Measurements from ENCODE around the gene HSF2. TPM values are rescaled to one million over a fixed set of nuclear protein-coding genes. Genes with fewer than 3 reads are reported as not detected.

HSF2 gene
- total and polyA plus RNA-seq, 2 experiments from 2014 or later, result 10.0 to 18.1 TPM

DNA sequence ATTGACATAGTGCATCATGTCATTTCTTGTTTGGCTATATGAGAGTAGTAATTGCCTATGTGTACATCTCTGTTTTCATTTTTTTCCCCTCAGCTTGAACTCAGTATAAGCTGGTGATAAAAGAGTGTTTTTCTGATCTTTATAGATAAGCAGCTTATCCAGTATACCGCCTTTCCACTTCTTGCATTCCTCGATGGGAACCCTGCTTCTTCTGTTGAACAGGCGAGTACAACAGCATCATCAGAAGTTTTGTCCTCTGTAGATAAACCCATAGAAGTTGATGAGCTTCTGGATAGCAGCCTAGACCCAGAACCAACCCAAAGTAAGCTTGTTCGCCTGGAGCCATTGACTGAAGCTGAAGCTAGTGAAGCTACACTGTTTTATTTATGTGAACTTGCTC is 32.3 kb downstream of the HSF2 start:
- no peaks in the 10 kb centered on the region for H3K4me1 Mint-ChIP-seq
- no peaks in the 10 kb centered on the region for H3K79me2 ChIP-seq (replicated peaks; ENCODE audit: insufficient read depth)

More for the DNA sequence above, 32.3 kb downstream of the HSF2 start:
- no peak overlapping the region for H2AFZ ChIP-seq
- no peak overlapping the region for H3K4me3 Mint-ChIP-seq
- no peak overlapping the region for H3K27ac Mint-ChIP-seq
- H3K27ac ChIP-seq (ENCODE audit: low read depth), result no peak overlapping the region
- no peaks in the 10 kb centered on the region for H3K9me3 Mint-ChIP-seq
- DNase-seq (ENCODE audit: low spot score) (no peak), ATAC-seq (no peak)
- no peak overlapping the region for H3K4me2 ChIP-seq
- no peaks in the 10 kb centered on the region for H3F3A ChIP-seq (replicated peaks; ENCODE audit: low read depth)
- no peaks in the 10 kb centered on the region for H3K27me3 Mint-ChIP-seq (ENCODE audit: insufficient read depth, low read depth, poor library complexity)
- peaks cover 14% of the 10 kb centered on the region; the same call in 2 of the 3 replicates for H3K36me3 Mint-ChIP-seq (ENCODE audit: low read depth)
- no peaks in the 10 kb centered on the region for H3K4me1 ChIP-seq (ENCODE audit: insufficient read depth)
- TF ChIP-seq ETS1 (IDR thresholded peaks at IDR 0.05), result no peak
- TF ChIP-seq EZH2phosphoT487 (IDR thresholded peaks at IDR 0.05; ENCODE audit: unreplicated experiment), result no peak
- no peak for TF ChIP-seq CTCF (conservative IDR thresholded peaks at IDR 0.05; ENCODE audit: low read depth in 2 of 2)
- TF ChIP-seq JUNB (IDR thresholded peaks at IDR 0.05; ENCODE audit: unreplicated experiment), result no peak
- TF ChIP-seq STAT1 (IDR thresholded peaks at IDR 0.05; ENCODE audit: unreplicated experiment), result no peak
- TF ChIP-seq, protein P1, sequence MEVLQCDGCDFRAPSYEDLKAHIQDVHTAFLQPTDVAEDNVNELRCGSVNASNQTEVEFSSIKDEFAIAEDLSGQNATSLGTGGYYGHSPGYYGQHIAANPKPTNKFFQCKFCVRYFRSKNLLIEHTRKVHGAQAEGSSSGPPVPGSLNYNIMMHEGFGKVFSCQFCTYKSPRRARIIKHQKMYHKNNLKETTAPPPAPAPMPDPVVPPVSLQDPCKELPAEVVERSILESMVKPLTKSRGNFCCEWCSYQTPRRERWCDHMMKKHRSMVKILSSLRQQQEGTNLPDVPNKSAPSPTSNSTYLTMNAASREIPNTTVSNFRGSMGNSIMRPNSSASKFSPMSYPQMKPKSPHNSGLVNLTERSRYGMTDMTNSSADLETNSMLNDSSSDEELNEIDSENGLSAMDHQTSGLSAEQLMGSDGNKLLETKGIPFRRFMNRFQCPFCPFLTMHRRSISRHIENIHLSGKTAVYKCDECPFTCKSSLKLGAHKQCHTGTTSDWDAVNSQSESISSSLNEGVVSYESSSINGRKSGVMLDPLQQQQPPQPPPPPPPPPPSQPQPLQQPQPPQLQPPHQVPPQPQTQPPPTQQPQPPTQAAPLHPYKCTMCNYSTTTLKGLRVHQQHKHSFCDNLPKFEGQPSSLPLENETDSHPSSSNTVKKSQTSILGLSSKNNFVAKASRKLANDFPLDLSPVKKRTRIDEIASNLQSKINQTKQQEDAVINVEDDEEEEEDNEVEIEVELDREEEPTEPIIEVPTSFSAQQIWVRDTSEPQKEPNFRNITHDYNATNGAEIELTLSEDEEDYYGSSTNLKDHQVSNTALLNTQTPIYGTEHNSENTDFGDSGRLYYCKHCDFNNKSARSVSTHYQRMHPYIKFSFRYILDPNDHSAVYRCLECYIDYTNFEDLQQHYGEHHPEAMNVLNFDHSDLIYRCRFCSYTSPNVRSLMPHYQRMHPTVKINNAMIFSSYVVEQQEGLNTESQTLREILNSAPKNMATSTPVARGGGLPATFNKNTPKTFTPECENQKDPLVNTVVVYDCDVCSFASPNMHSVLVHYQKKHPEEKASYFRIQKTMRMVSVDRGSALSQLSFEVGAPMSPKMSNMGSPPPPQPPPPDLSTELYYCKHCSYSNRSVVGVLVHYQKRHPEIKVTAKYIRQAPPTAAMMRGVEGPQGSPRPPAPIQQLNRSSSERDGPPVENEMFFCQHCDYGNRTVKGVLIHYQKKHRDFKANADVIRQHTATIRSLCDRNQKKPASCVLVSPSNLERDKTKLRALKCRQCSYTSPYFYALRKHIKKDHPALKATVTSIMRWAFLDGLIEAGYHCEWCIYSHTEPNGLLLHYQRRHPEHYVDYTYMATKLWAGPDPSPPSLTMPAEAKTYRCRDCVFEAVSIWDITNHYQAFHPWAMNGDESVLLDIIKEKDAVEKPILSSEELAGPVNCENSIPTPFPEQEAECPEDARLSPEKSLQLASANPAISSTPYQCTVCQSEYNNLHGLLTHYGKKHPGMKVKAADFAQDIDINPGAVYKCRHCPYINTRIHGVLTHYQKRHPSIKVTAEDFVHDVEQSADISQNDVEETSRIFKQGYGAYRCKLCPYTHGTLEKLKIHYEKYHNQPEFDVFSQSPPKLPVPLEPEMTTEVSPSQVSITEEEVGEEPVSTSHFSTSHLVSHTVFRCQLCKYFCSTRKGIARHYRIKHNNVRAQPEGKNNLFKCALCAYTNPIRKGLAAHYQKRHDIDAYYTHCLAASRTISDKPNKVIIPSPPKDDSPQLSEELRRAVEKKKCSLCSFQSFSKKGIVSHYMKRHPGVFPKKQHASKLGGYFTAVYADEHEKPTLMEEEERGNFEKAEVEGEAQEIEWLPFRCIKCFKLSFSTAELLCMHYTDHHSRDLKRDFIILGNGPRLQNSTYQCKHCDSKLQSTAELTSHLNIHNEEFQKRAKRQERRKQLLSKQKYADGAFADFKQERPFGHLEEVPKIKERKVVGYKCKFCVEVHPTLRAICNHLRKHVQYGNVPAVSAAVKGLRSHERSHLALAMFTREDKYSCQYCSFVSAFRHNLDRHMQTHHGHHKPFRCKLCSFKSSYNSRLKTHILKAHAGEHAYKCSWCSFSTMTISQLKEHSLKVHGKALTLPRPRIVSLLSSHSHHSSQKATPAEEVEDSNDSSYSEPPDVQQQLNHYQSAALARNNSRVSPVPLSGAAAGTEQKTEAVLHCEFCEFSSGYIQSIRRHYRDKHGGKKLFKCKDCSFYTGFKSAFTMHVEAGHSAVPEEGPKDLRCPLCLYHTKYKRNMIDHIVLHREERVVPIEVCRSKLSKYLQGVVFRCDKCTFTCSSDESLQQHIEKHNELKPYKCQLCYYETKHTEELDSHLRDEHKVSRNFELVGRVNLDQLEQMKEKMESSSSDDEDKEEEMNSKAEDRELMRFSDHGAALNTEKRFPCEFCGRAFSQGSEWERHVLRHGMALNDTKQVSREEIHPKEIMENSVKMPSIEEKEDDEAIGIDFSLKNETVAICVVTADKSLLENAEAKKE (CRISPR knock-in tag; IDR thresholded peaks at IDR 0.05), result no peak
- no peak for TF ChIP-seq EZH2 (IDR thresholded peaks at IDR 0.05; ENCODE audit: low read depth, unreplicated experiment)
- no peak for TF ChIP-seq CREB1 (CRISPR knock-in tag; IDR thresholded peaks at IDR 0.05; ENCODE audit: low read depth)
- no peak for TF ChIP-seq NANOG (IDR thresholded peaks at IDR 0.05; ENCODE audit: borderline replicate concordance)
- TF ChIP-seq, protein P2, sequence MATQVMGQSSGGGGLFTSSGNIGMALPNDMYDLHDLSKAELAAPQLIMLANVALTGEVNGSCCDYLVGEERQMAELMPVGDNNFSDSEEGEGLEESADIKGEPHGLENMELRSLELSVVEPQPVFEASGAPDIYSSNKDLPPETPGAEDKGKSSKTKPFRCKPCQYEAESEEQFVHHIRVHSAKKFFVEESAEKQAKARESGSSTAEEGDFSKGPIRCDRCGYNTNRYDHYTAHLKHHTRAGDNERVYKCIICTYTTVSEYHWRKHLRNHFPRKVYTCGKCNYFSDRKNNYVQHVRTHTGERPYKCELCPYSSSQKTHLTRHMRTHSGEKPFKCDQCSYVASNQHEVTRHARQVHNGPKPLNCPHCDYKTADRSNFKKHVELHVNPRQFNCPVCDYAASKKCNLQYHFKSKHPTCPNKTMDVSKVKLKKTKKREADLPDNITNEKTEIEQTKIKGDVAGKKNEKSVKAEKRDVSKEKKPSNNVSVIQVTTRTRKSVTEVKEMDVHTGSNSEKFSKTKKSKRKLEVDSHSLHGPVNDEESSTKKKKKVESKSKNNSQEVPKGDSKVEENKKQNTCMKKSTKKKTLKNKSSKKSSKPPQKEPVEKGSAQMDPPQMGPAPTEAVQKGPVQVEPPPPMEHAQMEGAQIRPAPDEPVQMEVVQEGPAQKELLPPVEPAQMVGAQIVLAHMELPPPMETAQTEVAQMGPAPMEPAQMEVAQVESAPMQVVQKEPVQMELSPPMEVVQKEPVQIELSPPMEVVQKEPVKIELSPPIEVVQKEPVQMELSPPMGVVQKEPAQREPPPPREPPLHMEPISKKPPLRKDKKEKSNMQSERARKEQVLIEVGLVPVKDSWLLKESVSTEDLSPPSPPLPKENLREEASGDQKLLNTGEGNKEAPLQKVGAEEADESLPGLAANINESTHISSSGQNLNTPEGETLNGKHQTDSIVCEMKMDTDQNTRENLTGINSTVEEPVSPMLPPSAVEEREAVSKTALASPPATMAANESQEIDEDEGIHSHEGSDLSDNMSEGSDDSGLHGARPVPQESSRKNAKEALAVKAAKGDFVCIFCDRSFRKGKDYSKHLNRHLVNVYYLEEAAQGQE (IDR thresholded peaks at IDR 0.05; ENCODE audit: unreplicated experiment), result no peak
- no peak for TF ChIP-seq POLR2AphosphoS5 (IDR thresholded peaks at IDR 0.05; ENCODE audit: low read depth)
- no peak for TF ChIP-seq ZNF331 (CRISPR knock-in tag; IDR thresholded peaks at IDR 0.05; ENCODE audit: low read depth)
- TF ChIP-seq ZNF114 (CRISPR knock-in tag; IDR thresholded peaks at IDR 0.05), result no peak
- no peaks in the 10 kb centered on the region for H3K9me2 ChIP-seq (ENCODE audit: insufficient read depth)
- no peak overlapping the region for H3K4me3 ChIP-seq
- no peaks in the 10 kb centered on the region for H3K27me3 ChIP-seq (ENCODE audit: insufficient read depth)
- peaks cover 2% of the 10 kb centered on the region for H3K36me3 ChIP-seq (ENCODE audit: insufficient read depth)
- no peaks in the 10 kb centered on the region for H4K20me1 ChIP-seq (replicated peaks; ENCODE audit: insufficient read depth)
